Measurements from ENCODE around the gene KRTAP4-6. TPM values are rescaled to one million over a fixed set of nuclear protein-coding genes. Genes with fewer than 3 reads are reported as not detected.

Gene KRTAP4-6
- total and polyA plus RNA-seq, 2 of the 13 experiments (the other 11 are each of a cell fraction or from before 2014, with no cell fraction given): not detected

DNA sequence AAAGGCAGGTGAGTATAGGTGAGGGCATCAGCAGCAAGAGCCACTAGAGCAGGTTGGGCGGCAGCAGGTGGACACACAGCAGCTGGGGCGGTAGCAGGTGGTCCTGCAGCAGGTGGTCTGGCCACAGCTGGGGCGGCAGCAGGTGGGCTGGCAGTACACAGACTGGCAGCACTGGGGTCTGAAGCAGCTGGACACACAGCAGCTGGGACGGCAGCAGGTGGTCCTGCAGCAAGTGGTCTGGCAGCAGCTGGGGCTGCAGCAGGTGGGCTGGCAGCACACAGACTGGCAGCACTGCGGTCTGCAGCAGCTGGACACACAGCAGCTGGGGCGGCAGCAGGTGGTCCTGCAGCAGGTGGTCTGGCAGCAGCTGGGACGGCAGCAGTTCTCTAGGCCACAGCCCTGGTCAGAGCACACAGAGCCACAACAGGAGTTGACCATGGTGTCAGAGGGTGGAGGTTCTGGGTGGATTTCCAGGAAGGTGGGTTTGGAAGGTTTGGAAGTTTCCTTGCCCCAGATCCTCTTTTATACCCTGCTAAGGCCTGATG, 37.5 kb upstream of the KRTAP4-6 start, which contains the start of gene KRTAP4-2 (continued):
- TF ChIP-seq ELF4 (CRISPR knock-in tag; IDR thresholded peaks at IDR 0.05; ENCODE audit: borderline replicate concordance): no peak
- TF ChIP-seq, protein P1, sequence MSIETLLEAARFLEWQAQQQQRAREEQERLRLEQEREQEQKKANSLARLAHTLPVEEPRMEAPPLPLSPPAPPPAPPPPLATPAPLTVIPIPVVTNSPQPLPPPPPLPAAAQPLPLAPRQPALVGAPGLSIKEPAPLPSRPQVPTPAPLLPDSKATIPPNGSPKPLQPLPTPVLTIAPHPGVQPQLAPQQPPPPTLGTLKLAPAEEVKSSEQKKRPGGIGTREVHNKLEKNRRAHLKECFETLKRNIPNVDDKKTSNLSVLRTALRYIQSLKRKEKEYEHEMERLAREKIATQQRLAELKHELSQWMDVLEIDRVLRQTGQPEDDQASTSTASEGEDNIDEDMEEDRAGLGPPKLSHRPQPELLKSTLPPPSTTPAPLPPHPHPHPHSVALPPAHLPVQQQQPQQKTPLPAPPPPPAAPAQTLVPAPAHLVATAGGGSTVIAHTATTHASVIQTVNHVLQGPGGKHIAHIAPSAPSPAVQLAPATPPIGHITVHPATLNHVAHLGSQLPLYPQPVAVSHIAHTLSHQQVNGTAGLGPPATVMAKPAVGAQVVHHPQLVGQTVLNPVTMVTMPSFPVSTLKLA (IDR thresholded peaks at IDR 0.05): no peak
- TF ChIP-seq KAT7 (CRISPR knock-in tag; IDR thresholded peaks at IDR 0.05; ENCODE audit: borderline replicate concordance): no peak
- TF ChIP-seq ZNF660 (CRISPR knock-in tag; IDR thresholded peaks at IDR 0.05; ENCODE audit: borderline replicate concordance, low read depth): no peak
- TF ChIP-seq MIXL1 (CRISPR knock-in tag; IDR thresholded peaks at IDR 0.05): no peak
- no peak for TF ChIP-seq ZNF674 (CRISPR knock-in tag; IDR thresholded peaks at IDR 0.05; ENCODE audit: low read depth)
- TF ChIP-seq ZBTB21 (CRISPR knock-in tag; IDR thresholded peaks at IDR 0.05): no peak
- TF ChIP-seq, protein P2, sequence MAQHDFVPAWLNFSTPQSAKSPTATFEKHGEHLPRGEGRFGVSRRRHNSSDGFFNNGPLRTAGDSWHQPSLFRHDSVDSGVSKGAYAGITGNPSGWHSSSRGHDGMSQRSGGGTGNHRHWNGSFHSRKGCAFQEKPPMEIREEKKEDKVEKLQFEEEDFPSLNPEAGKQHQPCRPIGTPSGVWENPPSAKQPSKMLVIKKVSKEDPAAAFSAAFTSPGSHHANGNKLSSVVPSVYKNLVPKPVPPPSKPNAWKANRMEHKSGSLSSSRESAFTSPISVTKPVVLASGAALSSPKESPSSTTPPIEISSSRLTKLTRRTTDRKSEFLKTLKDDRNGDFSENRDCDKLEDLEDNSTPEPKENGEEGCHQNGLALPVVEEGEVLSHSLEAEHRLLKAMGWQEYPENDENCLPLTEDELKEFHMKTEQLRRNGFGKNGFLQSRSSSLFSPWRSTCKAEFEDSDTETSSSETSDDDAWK (CRISPR knock-in tag; IDR thresholded peaks at IDR 0.05): no peak
- TF ChIP-seq, protein P3, sequence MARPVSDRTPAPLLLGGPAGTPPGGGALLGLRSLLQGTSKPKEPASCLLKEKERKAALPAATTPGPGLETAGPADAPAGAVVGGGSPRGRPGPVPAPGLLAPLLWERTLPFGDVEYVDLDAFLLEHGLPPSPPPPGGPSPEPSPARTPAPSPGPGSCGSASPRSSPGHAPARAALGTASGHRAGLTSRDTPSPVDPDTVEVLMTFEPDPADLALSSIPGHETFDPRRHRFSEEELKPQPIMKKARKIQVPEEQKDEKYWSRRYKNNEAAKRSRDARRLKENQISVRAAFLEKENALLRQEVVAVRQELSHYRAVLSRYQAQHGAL (CRISPR knock-in tag; IDR thresholded peaks at IDR 0.05; ENCODE audit: not compliant biosample characterization): no peak
